Measurements from ENCODE around the gene KRTAP10-2.

GRCh38 chr21:44548922-44549321, 2.4 kb downstream of the KRTAP10-2 start:
- TF ChIP-seq CTCF (IDR thresholded peaks at IDR 0.05) (no peak), POLR2A (IDR thresholded peaks at IDR 0.05) (no peak), EP300 (IDR thresholded peaks at IDR 0.05) (no peak)
